ENCODE measurements around the gene IL1RL2. TPM values are rescaled to one million over a fixed set of nuclear protein-coding genes. Genes with fewer than 3 reads are reported as not detected.

Gene IL1RL2
- total and polyA plus RNA-seq, 4 donors: 0.35 to 1.3 (median 0.82) TPM

DNA sequence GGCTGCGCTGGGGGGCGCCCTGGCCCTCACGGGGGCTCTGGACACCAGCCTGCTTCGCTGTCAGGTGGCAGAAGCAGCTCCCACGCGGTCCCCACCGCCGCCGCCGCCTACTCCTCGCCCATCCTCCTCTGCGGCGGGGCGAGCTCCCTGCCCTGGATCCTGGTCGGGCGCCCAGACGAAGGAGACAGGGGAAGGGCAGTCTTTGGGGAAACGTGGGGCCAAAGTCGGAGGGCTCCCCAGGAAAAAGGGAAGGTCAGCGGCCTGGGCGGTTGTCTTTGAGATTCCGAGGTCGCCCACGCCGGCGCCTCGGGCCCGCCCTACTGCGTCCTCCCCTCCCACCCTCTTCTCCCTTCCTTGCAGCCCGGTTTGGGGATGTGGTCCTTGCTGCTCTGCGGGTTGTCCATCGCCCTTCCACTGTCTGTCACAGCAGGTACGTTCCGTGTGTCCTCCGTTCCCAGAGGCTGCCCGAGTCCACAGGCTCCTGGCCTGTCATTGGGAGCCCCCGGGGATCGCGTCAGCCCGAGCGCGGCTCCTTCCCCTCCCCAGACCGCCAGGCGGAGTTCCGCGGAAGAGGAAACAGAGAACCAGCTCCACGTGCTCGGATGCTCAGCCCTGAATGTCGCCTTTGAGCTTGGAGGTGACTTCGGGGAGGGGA is 800 bp downstream of the IL1RL2 start:
- WGBS, 2 donors: 9 to 25% methylated on average over 41 to 50 of the region's 50 CpGs
- DNase-seq: peak; percentile 63 to 71 (median 68)
- TF ChIP-seq, protein P1, sequence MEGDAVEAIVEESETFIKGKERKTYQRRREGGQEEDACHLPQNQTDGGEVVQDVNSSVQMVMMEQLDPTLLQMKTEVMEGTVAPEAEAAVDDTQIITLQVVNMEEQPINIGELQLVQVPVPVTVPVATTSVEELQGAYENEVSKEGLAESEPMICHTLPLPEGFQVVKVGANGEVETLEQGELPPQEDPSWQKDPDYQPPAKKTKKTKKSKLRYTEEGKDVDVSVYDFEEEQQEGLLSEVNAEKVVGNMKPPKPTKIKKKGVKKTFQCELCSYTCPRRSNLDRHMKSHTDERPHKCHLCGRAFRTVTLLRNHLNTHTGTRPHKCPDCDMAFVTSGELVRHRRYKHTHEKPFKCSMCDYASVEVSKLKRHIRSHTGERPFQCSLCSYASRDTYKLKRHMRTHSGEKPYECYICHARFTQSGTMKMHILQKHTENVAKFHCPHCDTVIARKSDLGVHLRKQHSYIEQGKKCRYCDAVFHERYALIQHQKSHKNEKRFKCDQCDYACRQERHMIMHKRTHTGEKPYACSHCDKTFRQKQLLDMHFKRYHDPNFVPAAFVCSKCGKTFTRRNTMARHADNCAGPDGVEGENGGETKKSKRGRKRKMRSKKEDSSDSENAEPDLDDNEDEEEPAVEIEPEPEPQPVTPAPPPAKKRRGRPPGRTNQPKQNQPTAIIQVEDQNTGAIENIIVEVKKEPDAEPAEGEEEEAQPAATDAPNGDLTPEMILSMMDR (IDR thresholded peaks at IDR 0.05; ENCODE audit: control extremely low read depth, extremely low read depth): no peak
- Histone ChIP-seq H3K9me3 (ENCODE audit: control insufficient read depth in 4 of 4, insufficient read depth in 3 of 4, low read length in 3 of 4) (no peaks in the 10 kb centered on the region), H3K9ac (ENCODE audit: insufficient read depth in 1 of 2, low read length in 2 of 2) (peak overlapping the region; percentile 14 to 46), H3K27ac (ENCODE audit: low read depth in 1 of 2, low read length in 1 of 2) (no peak overlapping the region), H3K36me3 (ENCODE audit: control insufficient read depth in 4 of 4, insufficient read depth in 4 of 4, low read length in 4 of 4) (no peaks in the 10 kb centered on the region), H3K4me3 (peak overlapping the region; percentile 34), H3K27me3 (ENCODE audit: control insufficient read depth in 3 of 3, insufficient read depth in 3 of 3, low read length in 2 of 3) (no peaks in the 10 kb centered on the region), H3K4me1 (ENCODE audit: control insufficient read depth in 5 of 5, insufficient read depth in 5 of 5, low read length in 5 of 5) (peaks cover 0 to 11% (median 0%) of the 10 kb centered on the region in 5 donors)
- ATAC-seq (ENCODE audit: insufficient read depth, low FRiP score): peak; percentile 61

DNA sequence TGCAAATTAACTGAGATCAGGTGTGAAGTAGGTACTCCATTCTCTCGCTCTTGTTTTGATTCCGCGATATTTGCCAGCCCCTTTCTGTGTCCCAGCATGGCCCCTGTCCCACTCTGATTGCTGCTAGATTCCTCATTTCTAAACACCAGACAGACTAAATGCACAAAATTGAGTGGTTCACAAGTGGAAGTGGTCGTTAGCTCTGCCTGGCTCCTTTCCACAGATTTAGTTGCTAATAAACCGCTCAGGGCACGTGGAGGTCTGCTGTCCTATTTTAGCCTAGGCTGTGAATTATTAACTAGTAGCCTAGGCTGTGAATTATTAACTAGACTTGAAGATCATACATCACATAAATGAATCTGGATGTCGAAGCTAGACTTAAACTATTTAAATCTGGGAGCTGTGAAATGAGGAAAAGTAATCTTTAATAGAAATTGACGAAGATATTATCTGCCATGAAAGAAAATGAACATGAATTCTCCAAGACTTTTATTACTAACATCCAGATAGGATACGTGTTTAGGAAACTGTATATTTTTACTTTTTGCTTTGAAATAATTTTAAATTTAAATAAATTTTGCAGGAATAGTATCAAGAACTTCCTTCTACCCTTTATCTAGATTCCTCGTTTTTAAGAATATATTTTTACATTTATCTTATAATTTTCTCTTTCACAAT is 3.7 kb downstream of the IL1RL2 start:
- H3K9me3 ChIP-seq (ENCODE audit: control insufficient read depth in 4 of 4, insufficient read depth in 3 of 4, low read length in 3 of 4): no peaks in the 10 kb centered on the region
- DNase-seq (peak; percentile 25 to 78 (median 43)), ATAC-seq (ENCODE audit: insufficient read depth, low FRiP score) (no peak)
- H3K27me3 ChIP-seq (ENCODE audit: control insufficient read depth in 3 of 3, insufficient read depth in 3 of 3, low read length in 2 of 3): no peaks in the 10 kb centered on the region
- H3K36me3 ChIP-seq (ENCODE audit: control insufficient read depth in 4 of 4, insufficient read depth in 4 of 4, low read length in 4 of 4): no peaks in the 10 kb centered on the region
- no peak overlapping the region for H3K4me3 ChIP-seq
- H3K4me1 ChIP-seq (ENCODE audit: control insufficient read depth in 5 of 5, insufficient read depth in 5 of 5, low read length in 5 of 5): peaks cover 0 to 10% (median 0%) of the 10 kb centered on the region in 5 donors
- H3K9ac ChIP-seq (ENCODE audit: insufficient read depth in 1 of 2, low read length in 2 of 2): no peak overlapping the region
- TF ChIP-seq, protein P1 (IDR thresholded peaks at IDR 0.05; ENCODE audit: control extremely low read depth, extremely low read depth): no peak
- WGBS, 2 donors: 79 to 87% methylated on average over 10 of the region's 10 CpGs
- H3K27ac ChIP-seq (ENCODE audit: low read depth in 1 of 2, low read length in 1 of 2): no peak overlapping the region

DNA sequence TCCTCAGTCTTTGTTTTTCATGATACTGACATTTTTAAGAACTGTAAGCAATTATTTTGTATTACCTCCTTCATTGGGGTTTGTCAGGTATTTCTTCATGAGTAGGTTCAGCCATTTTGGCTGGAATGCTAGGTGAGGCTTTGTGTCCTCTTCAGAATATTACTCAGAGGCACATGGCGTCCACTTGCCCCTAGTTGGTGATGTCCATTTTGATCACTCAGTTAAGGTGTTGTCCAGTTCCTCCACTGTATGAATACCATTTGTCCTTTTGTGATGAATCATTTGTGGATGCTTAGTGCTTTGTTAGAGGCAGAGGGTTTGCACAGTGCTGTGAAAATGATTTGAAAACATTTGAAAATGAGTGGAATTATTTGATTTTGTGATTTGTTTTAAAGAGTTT is 4.7 kb downstream of the IL1RL2 start:
- peaks cover 0 to 10% (median 0%) of the 10 kb centered on the region in 5 donors for H3K4me1 ChIP-seq (ENCODE audit: control insufficient read depth in 5 of 5, insufficient read depth in 5 of 5, low read length in 5 of 5)
- no peaks in the 10 kb centered on the region for H3K9me3 ChIP-seq (ENCODE audit: control insufficient read depth in 4 of 4, insufficient read depth in 3 of 4, low read length in 3 of 4)
- H3K9ac ChIP-seq (ENCODE audit: insufficient read depth in 1 of 2, low read length in 2 of 2): no peak overlapping the region
- DNase-seq: no peak
- no peak overlapping the region for H3K4me3 ChIP-seq
- H3K27me3 ChIP-seq (ENCODE audit: control insufficient read depth in 3 of 3, insufficient read depth in 3 of 3, low read length in 2 of 3): no peaks in the 10 kb centered on the region
- H3K36me3 ChIP-seq (ENCODE audit: control insufficient read depth in 4 of 4, insufficient read depth in 4 of 4, low read length in 4 of 4): no peaks in the 10 kb centered on the region
- no peak for ATAC-seq (ENCODE audit: insufficient read depth, low FRiP score)
- no peak overlapping the region for H3K27ac ChIP-seq (ENCODE audit: low read depth in 1 of 2, low read length in 1 of 2)
- 97 to 100% methylated on average over 1 of the region's 1 CpG for WGBS, 2 donors
- TF ChIP-seq, protein P1 (IDR thresholded peaks at IDR 0.05; ENCODE audit: control extremely low read depth, extremely low read depth): no peak
